Measurements from ENCODE around the gene ZNF12. TPM values are rescaled to one million over a fixed set of nuclear protein-coding genes. Genes with fewer than 3 reads are reported as not detected.

Gene ZNF12
- total and polyA plus RNA-seq, 2 of the 8 experiments (the other 6 are each of a cell fraction or from before 2014, with no cell fraction given): 6.7 to 16.2 TPM

- TF ChIP-seq CHD7 (IDR thresholded peaks at IDR 0.05; ENCODE audit: insufficient replicate concordance, low read length) (no peak), CHD2 (IDR thresholded peaks at IDR 0.05; ENCODE audit: low read length) (no peak), KDM5A (IDR thresholded peaks at IDR 0.05; ENCODE audit: low read length) (no peak), SUZ12 (IDR thresholded peaks at IDR 0.05; ENCODE audit: low read length) (no peak), SIN3A (conservative IDR thresholded peaks at IDR 0.05 in 1 of 2, IDR thresholded peaks at IDR 0.05 in 1 of 2; ENCODE audit: low read depth in 1 of 2, low read length in 2 of 2) (no peak), CBX8 (IDR thresholded peaks at IDR 0.05; ENCODE audit: borderline replicate concordance, low read depth, low read length) (no peak), TAF1 (IDR thresholded peaks at IDR 0.05; ENCODE audit: low read depth, low read length) (no peak), EZH2 (IDR thresholded peaks at IDR 0.05; ENCODE audit: low read depth, low read length, severe bottlenecking) (no peak), GTF2F1 (IDR thresholded peaks at IDR 0.05; ENCODE audit: borderline replicate concordance, low read depth, low read length) (no peak), YY1 (IDR thresholded peaks at IDR 0.05; ENCODE audit: low read depth, low read length) (no peak), TCF12 (IDR thresholded peaks at IDR 0.05; ENCODE audit: low read depth, low read length) (no peak)
Observed at GRCh38 chr7:6658618-6659345, 48.0 kb downstream of the ZNF12 start (continued).

Measured in H1 (cell line).